OCI-LY3 (cell line): ENCODE measurements around the gene BMP10.

ENCODE experiments used
- H2AFZ ChIP-seq: fragments of 200-600, 300-600 bp; shearing (Covaris generic); 2 replicates; pipeline ENCODE4 v1.6.0; 2014; ENCODE audit warnings: antibody characterized with exemption, low read depth, low read length
- H3K27ac ChIP-seq: fragments of 200-600, 300-600 bp; sonication (generic); 2 replicates; pipeline ENCODE4 v1.5.1; 2014; ENCODE audit warnings: mild to moderate bottlenecking, low read length, moderate library complexity, mixed read lengths
- H3K27me3 ChIP-seq: fragments of 200-600, 300-600 bp; sonication (generic); 2 replicates; pipeline ENCODE4 v1.6.1; 2014; ENCODE audit warnings: low read depth, low read length, mixed read lengths
- H3K36me3 ChIP-seq: fragments of 200-600, 300-600 bp; sonication (generic); replicated peaks from 2 replicates; pipeline ENCODE3; 2014; ENCODE audit warnings: low read depth, low read length, mixed read lengths
- H3K4me1 ChIP-seq: fragments of 300-600, 200-600 bp; sonication (generic); 2 replicates; pipeline ENCODE4 v1.6.1; 2014; ENCODE audit warnings: low read length, mixed read lengths
- H3K4me2 ChIP-seq: fragments of 200-600, 300-600 bp; sonication (generic); 2 replicates; pipeline ENCODE4 v1.6.1; 2014; ENCODE audit warnings: low read length, mixed read lengths
- H3K4me3 ChIP-seq: fragments of 300-600, 200-600 bp; sonication (generic); 2 replicates; pipeline ENCODE4 v1.5.1; 2014; ENCODE audit warnings: antibody characterized with exemption, mild to moderate bottlenecking, low read length, moderate library complexity
- H3K79me2 ChIP-seq: fragments of 300-600, 200-600 bp; shearing (Covaris generic); 2 replicates; pipeline ENCODE4 v1.6.1; 2014; ENCODE audit warnings: mild to moderate bottlenecking, low read length, mixed read lengths
- H3K9ac ChIP-seq: fragments of 300-600, 200-600 bp; shearing (Covaris generic); 2 replicates; pipeline ENCODE4 v1.6.0; 2014; ENCODE audit warnings: mild to moderate bottlenecking, low read length, moderate library complexity
- H3K9me3 ChIP-seq: fragments of 200-600, 300-600 bp; shearing (Covaris generic); 2 replicates; pipeline ENCODE4 v1.6.1; 2014; ENCODE audit warnings: low read length, mixed read lengths; ENCODE audit not compliant: insufficient read depth
- H4K20me1 ChIP-seq: fragments of 200-600, 300-600 bp; sonication (generic); 2 replicates; pipeline ENCODE4 v1.6.1; 2016; ENCODE audit warnings: low read length, mixed read lengths; ENCODE audit not compliant: insufficient read depth
- EZH2phosphoT487 ChIP-seq: fragments of 200-600 bp; shearing (Covaris generic); IDR thresholded peaks from 2 replicates; pipeline ENCODE4 v1.6.1; 2018; ENCODE audit warnings: antibody characterized with exemption, mixed run types, low read depth
- TF ChIP-seq, protein P1 (sequence below): fragments of 200-600, 300-600 bp; sonication (generic); IDR thresholded peaks from 2 replicates; pipeline ENCODE4 v1.5.1; 2014; ENCODE audit warnings: antibody characterized with exemption, low read length, low read depth

BMP10 gene

DNA sequence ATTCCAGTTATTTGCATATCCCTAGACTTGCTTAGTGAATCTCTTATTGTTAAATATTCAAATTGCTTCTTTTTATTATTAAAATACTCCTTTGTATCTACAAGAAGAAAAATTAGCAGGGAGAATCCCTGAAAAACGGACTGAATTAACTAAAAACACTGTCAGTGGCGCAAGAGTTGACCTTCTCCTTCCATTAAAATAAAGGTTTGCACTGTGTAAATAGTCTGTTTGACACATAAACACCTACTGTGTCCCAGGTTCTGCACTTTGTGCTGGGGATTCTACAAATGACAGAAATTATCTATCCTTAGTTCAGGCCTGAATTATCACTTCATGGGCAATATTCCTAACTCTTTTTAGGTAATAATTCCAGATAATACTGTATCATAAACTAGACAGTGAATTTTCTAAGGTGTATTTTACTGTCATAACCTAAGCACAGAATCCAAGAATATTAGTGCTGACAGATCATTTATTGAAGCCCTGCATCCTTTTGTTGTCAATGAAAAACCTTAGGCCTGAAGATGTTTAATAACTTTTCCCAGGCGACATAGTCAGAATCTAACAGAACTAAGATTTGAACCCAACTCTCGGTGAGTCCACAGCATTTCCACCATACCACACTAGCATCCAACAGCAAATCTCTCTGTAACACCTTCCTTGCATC is 17.0 kb upstream of the BMP10 start:
- no peaks in the 10 kb centered on the region for H3K36me3 ChIP-seq
- H3K79me2 ChIP-seq = no peaks in the 10 kb centered on the region
- no peak overlapping the region for H2AFZ ChIP-seq
- TF ChIP-seq EZH2phosphoT487 = no peak
- TF ChIP-seq, protein P1, sequence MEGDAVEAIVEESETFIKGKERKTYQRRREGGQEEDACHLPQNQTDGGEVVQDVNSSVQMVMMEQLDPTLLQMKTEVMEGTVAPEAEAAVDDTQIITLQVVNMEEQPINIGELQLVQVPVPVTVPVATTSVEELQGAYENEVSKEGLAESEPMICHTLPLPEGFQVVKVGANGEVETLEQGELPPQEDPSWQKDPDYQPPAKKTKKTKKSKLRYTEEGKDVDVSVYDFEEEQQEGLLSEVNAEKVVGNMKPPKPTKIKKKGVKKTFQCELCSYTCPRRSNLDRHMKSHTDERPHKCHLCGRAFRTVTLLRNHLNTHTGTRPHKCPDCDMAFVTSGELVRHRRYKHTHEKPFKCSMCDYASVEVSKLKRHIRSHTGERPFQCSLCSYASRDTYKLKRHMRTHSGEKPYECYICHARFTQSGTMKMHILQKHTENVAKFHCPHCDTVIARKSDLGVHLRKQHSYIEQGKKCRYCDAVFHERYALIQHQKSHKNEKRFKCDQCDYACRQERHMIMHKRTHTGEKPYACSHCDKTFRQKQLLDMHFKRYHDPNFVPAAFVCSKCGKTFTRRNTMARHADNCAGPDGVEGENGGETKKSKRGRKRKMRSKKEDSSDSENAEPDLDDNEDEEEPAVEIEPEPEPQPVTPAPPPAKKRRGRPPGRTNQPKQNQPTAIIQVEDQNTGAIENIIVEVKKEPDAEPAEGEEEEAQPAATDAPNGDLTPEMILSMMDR = no peak
- H3K4me1 ChIP-seq = peaks cover 12% of the 10 kb centered on the region
- no peak overlapping the region for H3K4me2 ChIP-seq
- no peak overlapping the region for H3K27ac ChIP-seq
- H3K27me3 ChIP-seq = no peaks in the 10 kb centered on the region
- no peak overlapping the region for H3K9ac ChIP-seq
- H3K4me3 ChIP-seq = no peak overlapping the region
- no peaks in the 10 kb centered on the region for H4K20me1 ChIP-seq
- no peaks in the 10 kb centered on the region for H3K9me3 ChIP-seq

DNA sequence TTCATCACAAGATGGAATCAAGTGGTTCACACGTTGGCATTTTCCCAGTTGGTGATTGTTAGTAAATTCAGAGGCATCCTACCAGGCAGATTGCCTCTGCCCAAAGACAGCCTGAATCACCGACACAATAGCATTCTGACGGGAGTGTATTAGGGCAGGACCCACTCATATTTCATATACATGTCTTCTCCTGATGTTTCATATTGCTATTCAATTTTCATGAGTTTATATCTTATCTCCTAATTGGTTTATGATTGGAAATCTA is 14.5 kb upstream of the BMP10 start:
- H2AFZ ChIP-seq = no peak overlapping the region
- no peaks in the 10 kb centered on the region for H3K9me3 ChIP-seq
- no peak overlapping the region for H3K4me3 ChIP-seq
- no peaks in the 10 kb centered on the region for H3K79me2 ChIP-seq
- no peaks in the 10 kb centered on the region for H4K20me1 ChIP-seq
- H3K4me1 ChIP-seq = peaks cover 12% of the 10 kb centered on the region
- no peak overlapping the region for H3K4me2 ChIP-seq
- no peak overlapping the region for H3K9ac ChIP-seq
- no peak overlapping the region for H3K27ac ChIP-seq
- no peaks in the 10 kb centered on the region for H3K27me3 ChIP-seq
- TF ChIP-seq, protein P1 = no peak
- TF ChIP-seq EZH2phosphoT487 = no peak
- no peaks in the 10 kb centered on the region for H3K36me3 ChIP-seq

DNA sequence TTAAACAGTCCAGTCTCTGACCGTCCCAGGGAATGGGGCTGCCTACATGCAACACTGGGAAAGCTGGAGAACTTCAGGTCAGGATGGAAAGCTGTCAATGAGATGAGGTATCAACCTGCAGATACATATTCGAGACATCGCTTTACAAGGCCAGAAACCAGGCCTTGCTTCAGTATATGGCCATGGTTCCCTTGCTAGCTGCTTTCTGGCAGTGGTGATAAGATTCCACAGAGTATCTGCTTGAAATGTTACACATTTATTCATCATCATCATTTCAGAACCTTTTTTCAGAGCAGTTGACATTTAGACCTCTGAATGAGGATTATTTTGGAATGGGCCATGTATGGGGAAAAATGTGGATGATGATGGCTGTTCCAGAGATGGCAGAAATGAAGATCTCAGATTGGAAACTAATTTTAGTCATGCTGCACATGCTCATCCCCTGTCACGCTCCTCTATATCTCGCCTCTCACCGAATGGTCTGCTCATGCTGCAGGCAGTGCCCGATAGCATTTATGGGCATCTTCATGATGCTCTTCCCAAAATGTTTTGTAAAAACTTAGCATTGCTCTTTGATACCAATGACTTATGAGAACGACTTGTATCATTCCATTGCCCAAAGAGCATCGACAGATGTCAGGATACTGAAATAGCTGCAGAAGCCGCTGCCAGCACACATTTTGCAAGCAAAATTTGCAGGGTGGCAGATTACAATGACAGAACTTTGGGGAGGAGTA is 14.0 kb upstream of the BMP10 start:
- no peaks in the 10 kb centered on the region for H4K20me1 ChIP-seq
- H3K4me3 ChIP-seq = no peak overlapping the region
- no peaks in the 10 kb centered on the region for H3K79me2 ChIP-seq
- no peak overlapping the region for H3K9ac ChIP-seq
- H2AFZ ChIP-seq = peak overlapping the region; percentile 54
- H3K4me1 ChIP-seq = peaks cover 12% of the 10 kb centered on the region
- no peaks in the 10 kb centered on the region for H3K36me3 ChIP-seq
- H3K4me2 ChIP-seq = peak overlapping the region; percentile 30; the same call in 1 of the 2 replicates
- H3K27ac ChIP-seq = peak overlapping the region; percentile 18; the same call in 1 of the 2 replicates
- TF ChIP-seq, protein P1 = no peak
- no peak for TF ChIP-seq EZH2phosphoT487
- H3K27me3 ChIP-seq = no peaks in the 10 kb centered on the region
- no peaks in the 10 kb centered on the region for H3K9me3 ChIP-seq

DNA sequence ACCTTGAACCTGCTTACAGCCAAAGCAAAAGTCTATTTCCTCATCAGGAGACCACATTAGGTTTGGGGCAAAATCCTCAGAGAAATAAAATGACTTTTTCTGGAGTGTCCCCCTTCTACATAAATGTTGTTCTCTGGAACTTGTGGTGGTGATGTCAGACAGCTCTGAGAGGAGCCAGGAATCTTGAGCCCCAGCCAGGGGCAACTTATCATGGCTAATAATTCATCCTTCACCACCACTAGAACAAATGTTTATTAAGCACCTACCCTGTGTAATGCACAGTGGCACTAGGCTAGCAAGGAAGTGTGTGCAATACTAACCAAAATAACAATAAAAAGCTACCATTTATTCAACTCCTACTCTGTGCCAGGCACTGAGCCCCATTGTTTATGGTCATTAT is 9.0 kb upstream of the BMP10 start:
- H2AFZ ChIP-seq = no peak overlapping the region
- H3K27ac ChIP-seq = no peak overlapping the region
- no peak overlapping the region for H3K4me3 ChIP-seq
- no peaks in the 10 kb centered on the region for H3K79me2 ChIP-seq
- no peak for TF ChIP-seq EZH2phosphoT487
- TF ChIP-seq, protein P1 = no peak
- H3K9me3 ChIP-seq = no peaks in the 10 kb centered on the region
- no peak overlapping the region for H3K9ac ChIP-seq
- no peaks in the 10 kb centered on the region for H3K36me3 ChIP-seq
- no peaks in the 10 kb centered on the region for H3K27me3 ChIP-seq
- H3K4me1 ChIP-seq = peaks cover 10% of the 10 kb centered on the region
- no peak overlapping the region for H3K4me2 ChIP-seq
- no peaks in the 10 kb centered on the region for H4K20me1 ChIP-seq
